Hepatic stellate cell (primary cell): ENCODE results near the gene SNPH.

Experiments
- DNase-seq: peaks from one replicate; pipeline ENCODE4 v3.0.0; 2011; ENCODE audit warnings: low spot score

The SNPH gene

GRCh38 chr20:1264727-1265126, 1.4 kb upstream of the SNPH start:
- DNase-seq: no peak

DNA sequence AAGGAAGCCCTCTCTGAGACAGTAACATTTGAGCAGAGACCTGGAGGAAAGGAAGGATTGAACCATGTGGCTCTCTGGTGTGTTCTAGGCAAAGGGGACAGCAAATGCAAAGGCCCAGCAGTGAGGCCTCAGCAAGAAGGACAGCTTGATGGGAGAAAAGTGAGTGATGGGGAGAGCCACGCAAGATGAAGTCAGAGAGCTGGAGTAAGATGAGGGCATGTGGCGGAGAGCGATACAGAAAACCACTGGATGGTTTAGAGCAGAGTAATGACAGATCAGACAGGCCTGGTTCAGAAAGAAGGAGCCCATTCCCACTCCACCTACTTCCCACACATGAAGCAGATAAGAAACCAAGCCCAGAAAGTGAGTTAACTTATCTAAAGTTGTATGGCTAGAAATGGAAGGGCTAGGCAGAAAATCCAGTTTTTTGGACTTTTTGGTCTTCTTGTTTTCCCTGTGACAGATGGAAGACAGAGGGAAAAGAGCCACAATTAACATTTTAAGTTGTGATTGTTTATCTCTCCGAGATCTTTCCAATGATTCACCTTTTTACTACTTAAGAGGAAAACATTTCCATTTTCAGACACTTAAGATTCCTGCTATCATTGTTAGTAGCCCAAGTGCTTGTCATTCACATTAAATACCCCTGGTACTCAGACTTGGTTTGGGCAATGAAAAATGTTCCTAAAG, 723 bp upstream of the SNPH start:
- no peak for DNase-seq

DNA sequence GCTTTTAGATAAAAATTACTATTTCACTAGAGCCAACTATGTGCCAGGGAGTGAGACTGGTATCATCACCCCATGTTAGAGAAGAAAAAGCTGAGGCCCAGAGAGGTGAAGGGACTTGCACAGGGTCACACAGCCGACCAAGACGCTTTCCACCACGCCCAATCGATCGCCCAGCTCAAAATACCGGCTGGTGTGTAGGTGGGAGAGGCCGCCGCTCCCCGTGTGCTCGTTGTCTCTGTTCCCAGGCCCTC, 253 bp upstream of the SNPH start:
- no peak for DNase-seq

- no peak for DNase-seq
Measured at GRCh38 chr20:1267161-1267560, 1.1 kb downstream of the SNPH start.

DNA sequence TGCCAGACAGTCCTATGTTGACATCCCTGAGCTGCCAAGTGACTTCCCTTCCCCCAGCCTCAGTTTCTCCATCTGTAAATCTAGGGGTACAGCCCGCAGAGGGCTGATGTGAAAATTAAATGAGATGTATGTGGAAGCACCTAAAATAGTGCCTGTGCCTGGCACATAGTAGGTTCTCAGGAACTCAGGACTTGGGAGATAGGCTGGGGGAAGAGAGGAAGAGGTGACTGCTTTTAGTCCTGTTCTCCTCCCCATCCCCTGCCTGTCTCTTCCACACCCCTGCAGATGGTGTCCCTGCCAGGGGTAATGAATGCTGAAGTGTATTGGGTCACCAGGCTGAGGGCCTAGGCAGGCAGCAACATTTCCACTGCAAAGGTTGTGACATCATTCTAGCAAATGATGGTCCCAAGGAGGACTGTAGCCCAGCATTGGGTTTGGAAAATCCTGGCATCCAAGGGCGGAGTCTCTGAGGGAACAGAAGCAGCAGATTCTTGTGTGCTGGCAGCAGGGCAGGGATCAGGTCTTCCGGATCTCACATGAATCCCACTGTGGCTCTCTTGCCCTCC, 1.8 kb downstream of the SNPH start:
- DNase-seq: no peak

GRCh38 chr20:1269235-1269634, 3.1 kb downstream of the SNPH start:
- DNase-seq: no peak

DNA sequence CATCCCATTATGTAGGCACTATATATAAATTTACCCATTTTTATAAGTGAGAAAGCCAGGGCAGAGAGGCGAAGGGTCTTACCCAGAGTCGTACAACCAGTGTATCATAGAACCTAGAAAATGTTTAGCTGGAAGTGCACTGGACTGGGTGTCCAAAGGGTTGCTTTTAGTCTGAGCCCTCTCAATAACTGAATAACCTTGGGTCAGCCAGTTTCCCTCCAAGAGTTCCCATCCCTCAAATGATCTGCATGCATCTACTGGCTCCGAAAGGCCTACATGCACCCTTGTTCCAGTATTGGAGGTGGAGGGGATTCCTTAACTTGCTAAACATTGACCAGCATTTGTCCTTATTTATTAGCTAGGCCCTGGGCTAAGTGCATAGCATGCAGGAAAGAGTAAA, 3.8 kb downstream of the SNPH start:
- DNase-seq: no peak

GRCh38 chr20:1272368-1273100, 6.4 kb downstream of the SNPH start:
- no peak for DNase-seq

DNA sequence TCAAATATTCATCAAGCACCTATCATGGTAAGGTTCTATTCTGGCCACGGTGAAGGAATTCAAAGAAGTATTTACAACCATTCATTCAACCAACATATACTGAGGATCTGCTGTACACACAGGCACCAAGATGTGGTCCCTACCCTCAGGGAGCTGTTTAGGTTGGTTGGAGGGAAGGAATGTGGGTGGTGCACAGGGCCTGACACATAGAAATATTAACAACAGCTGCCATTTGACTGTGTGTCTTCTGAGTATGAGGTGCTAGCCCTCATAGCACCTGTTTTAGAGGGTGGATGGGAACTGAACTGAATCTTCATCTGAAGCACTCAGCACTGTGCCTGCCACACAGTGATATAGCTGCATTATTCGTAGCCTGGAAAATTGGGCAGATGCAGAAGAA, 7.3 kb downstream of the SNPH start:
- DNase-seq: no peak

DNA sequence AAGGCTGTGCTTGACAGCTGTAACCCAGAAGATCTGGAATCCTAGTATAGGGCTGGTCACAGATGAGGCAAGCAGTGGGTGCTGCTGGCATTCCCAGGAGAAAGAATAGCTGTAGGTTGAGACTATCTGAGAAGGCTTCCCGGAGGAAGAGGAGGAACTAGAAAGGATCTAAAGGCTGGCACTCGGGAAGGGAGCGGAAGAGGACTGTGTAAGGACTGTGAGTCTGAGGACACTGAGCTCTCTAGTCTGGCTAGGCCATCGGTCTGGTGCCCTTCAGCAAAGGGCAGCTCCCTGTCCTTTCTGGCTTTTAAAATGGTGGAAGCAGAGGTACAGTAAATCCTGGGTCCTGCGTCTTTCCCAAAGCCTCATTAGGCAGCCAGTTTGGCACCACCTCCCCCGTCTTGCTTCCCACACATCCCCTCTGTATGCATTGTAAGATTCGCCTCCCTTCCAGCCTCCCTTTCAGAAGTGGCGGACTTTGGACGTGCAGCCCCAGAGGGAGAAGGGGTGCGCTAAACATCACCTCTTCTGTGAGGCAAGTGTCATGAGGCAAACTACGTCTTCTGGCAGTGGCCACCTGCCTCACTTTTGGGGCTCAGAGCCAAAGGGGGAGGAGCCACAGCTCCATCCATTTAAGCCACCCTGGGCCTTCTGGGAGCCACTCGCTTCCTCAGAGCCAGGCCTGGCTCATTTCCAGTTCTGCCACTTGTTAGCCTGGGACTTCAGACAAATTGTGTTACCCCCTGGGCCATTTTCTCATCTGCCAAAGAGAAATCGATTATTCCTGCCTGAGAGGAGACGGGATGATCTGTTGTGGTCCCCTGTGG, 8.6 kb downstream of the SNPH start:
- no peak for DNase-seq

GRCh38 chr20:1275919-1276318, 9.8 kb downstream of the SNPH start:
- DNase-seq: no peak

- no peak for DNase-seq
Measured at GRCh38 chr20:1277529-1278322, 11.6 kb downstream of the SNPH start.

GRCh38 chr20:1278993-1279392, 12.9 kb downstream of the SNPH start:
- no peak for DNase-seq

DNA sequence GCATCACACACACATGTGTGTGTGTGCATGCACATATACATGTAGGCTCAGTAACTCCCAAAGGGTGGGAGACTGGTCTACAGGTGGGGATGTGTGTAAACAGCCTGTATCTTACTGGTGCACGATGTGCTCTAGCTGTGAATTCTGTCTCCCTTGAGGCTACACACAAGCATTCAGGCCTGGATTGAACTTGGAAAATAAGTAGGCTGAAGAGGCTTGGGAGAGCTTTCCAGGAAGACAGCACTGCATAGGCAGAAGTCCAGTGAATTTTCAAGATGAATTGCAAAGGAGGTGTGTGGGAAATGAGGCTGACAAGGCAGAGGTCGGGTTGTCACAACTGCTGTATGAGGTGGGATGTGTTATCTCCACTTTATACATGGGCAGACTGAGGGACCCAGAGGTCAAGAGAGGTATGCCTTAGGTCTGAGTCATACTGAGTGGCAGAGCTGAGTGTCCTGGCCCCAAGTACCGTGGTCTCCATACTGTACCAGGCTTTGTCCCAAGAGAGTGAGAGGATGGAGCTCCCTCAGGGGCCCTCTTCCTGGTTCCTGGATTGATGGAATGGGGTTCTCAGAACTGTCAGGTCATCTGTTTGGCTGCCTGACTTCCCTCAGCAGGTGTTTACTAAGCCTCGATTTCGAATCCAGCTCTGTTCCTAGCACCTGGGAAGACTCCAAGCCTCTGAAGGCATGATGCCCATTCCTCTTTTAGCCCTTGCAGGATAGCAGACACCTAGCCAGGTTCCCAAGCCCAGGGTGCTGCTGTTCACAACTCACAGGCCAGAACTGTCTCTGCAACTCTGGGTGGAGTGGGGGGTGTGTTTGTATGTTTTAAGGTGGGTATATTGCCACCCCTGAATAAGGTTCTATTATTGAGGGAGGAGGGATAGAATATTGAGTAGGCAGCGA, 14.4 kb downstream of the SNPH start:
- DNase-seq: no peak

DNA sequence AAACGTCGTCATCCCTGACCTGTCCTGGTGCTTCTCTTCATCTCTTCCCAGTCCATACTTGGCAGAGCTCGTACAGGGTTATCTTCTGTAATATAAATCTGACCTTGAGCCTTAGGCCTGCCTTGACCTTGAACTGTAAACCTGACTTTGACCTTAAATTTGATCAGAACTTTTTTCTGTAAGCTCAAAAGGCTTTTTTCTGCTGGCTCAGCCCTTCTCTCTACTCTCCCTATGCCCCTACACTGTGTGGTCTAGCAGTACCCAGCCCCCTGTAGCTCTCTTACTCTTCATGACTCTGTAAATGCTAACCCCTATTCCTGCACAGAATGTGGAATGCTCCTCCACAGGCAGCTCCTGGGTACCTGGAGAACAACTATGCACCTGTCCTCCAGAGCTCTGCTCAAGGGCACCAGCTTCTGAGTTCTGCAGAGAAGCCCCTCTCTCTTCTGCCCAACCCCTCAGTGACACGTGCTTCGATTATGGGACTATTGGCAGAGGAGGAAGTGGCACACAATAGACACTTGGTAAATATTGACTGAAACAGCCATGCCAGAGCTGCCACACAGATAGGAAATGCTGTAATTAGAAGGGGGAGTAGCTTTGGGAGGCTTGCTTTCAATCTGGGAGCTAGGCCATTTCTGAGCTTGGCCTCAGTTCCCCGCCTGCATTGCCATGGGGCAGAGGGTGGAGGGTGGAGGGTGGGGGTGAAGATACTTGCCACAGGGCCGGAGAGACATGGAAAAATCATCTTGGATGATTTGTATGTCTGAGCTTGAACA, 15.4 kb downstream of the SNPH start:
- no peak for DNase-seq

DNA sequence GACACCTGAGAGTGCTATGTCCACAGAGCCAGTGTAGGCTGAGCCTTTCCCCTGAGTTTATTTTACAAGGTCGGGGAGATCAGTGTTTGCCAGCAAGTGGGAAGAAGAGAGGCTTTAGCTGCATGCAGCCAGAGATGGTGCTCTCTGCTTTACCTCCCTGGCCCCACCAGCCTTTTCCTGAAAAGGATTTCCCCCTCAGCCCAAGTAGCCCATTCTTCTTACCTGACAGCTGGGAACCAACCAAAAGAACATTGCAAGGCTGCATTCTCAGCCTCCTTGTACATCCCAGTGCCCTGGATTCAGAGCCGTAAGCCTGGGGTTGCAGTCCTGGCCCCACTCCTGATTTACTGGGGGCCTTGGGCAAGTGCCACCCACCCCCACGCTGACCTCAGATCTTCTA, 16.9 kb downstream of the SNPH start:
- DNase-seq: no peak

DNA sequence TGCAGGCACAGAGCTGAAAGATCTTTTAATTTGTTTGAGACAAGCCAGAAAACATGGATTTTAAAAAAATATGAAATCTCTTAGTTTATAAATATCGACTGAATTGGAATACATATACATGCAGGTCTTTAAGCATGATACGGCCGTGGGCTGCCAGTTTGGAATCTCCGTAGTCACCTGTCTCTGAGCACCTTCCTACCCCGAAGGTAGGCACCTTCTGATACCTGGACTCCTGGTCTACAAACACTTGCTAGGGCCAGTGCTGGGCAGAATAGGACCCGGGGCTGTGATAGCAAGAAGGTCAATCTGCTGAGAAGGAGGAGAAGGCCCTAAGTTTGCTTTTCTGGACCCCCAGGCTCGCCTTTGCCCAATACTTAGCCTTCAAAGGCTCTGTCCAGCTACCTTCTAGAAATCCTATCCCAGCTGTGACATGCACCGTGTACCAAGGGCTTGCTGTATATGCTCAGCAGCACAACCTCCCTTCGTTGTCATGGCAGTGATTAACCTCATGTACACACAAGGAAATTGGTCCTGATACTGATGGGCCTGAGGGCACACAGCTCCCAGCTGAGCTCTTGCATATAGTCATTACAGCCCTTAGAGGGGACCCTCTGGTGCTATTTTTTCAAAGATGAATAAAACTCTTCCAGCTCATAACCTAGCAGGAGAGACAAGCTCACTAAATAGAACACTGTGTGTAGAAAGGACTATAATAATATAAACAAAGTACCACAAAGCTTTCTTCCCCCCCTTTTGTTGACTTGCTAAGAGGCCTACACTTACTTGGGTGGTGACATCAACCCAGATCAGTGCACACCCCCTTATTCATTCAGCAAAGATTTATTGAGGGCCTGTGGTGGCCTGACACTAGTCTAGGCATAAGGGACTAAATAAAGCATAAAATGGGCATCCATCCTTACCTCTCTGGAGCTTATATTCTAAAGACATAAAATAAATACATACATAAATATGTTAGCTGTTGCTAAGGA, 17.7 kb downstream of the SNPH start:
- DNase-seq: no peak

DNA sequence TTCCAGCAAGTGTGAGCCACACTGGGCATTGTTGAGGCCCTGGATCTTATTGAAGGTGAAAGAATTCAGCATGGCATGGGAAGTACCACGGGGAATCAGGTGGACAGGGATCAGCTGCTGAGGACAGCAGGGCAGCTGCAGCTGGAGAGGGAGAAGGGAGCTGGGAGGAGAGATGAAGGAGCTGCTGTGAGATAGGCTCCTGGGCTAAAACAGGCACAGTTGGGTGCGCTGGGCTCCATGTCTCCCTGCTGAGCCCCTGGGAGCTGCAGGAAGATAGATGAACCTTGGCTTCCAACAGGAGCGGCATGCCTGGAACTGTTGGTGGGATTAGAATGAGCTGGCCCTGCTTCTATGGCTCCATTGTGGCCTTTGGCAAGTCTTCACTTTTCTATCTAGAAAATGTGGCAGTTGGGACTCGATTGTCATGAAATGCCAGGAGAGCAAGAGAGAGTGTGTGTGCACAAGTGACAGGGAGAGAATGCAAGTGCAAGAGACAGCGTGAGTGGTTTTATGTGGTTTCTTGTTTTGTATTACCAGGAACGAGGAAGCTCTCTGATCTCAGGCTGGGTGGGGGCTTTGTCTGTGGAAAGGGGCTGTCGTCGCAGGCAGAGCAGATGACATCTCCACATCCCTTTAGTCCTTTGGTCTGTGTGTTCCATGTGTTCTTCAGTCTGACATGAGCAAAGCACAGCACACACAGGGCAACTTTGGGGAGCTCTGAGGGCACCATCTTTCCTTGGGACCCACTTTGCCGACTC, 20.4 kb downstream of the SNPH start:
- DNase-seq: no peak
